A549 (cell line): ENCODE results near the gene RIMOC1.

ENCODE experiments used
- ESRRA ChIP-seq: fragments of 150-350 bp; IDR thresholded peaks from 2 replicates; pipeline ENCODE4 v1.6.1; 2014; ENCODE audit warnings: mild to moderate bottlenecking, low read length, borderline replicate concordance
- HOXB13 ChIP-seq: fragments of 250-450 bp; sonication (Bioruptor Pico); IDR thresholded peaks from 2 replicates; pipeline ENCODE4 v1.5.0; 2020; ENCODE audit warnings: low read depth, mild to moderate bottlenecking, moderate library complexity
- JUNB ChIP-seq: fragments of >200 bp; sonication (Bioruptor Twin); formaldehyde crosslinking; IDR thresholded peaks from 2 replicates; pipeline ENCODE4 v1.6.1; 2016
- MAZ ChIP-seq: fragments of 150-350 bp; IDR thresholded peaks from 2 replicates; pipeline ENCODE4 v1.6.1; 2014; ENCODE audit warnings: antibody characterized with exemption, low read depth, low read length, borderline replicate concordance
- POLR2A ChIP-seq: IDR thresholded peaks from 2 replicates; pipeline ENCODE4 v1.6.1; 2012; ENCODE audit warnings: mild to moderate bottlenecking, low read length
- POLR2AphosphoS2 ChIP-seq: conservative IDR thresholded peaks from 2 replicates; pipeline ENCODE4 v1.6.1; 2012; ENCODE audit warnings: low read length, improper control_type of control experiment, inconsistent platforms
- RNF2 ChIP-seq: fragments of 200-600 bp; sonication (generic); IDR thresholded peaks from 2 replicates; pipeline ENCODE4 v1.6.1; 2016; ENCODE audit warnings: low read depth, mild to moderate bottlenecking, antibody characterized with exemption, moderate library complexity, borderline replicate concordance
- SMC3 ChIP-seq: fragments of >200 bp; sonication (Bioruptor Twin); formaldehyde crosslinking; IDR thresholded peaks from 3 replicates; pipeline ENCODE4 v1.6.1; 2018; ENCODE audit warnings: inconsistent platforms
- TF ChIP-seq, protein P1 (sequence below): fragments of >200 bp; sonication (Bioruptor Twin); formaldehyde crosslinking; IDR thresholded peaks from 3 replicates; pipeline ENCODE4 v1.5.1; 2016
- TF ChIP-seq, protein P2 (sequence below): fragments of 200-600 bp; sonication (generic); IDR thresholded peaks from 2 replicates; pipeline ENCODE4 v1.6.1; 2016; ENCODE audit warnings: antibody characterized with exemption, mild to moderate bottlenecking, moderate library complexity

DNA sequence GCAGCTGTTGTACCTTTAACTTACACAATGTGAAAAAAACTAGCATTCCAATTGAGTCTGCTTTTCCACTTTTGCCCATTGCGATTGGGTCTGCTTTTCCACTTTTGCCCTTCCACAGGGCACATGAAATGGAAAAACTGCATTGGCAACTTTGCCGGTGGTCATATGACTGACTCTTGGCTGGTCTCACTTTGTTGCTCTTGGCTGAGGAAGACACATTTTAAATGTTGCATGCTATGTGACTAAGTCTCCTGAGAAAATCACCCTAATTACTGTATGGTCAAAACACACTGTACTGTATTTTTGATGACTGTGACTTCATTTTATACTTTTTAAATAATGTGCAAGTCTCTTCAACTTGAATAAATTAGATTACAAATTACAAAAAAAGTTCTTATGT is 32.3 kb upstream of the RIMOC1 start:
- no peak for TF ChIP-seq POLR2A
- no peak for TF ChIP-seq RNF2
- TF ChIP-seq POLR2AphosphoS2: no peak
- TF ChIP-seq, protein P1, sequence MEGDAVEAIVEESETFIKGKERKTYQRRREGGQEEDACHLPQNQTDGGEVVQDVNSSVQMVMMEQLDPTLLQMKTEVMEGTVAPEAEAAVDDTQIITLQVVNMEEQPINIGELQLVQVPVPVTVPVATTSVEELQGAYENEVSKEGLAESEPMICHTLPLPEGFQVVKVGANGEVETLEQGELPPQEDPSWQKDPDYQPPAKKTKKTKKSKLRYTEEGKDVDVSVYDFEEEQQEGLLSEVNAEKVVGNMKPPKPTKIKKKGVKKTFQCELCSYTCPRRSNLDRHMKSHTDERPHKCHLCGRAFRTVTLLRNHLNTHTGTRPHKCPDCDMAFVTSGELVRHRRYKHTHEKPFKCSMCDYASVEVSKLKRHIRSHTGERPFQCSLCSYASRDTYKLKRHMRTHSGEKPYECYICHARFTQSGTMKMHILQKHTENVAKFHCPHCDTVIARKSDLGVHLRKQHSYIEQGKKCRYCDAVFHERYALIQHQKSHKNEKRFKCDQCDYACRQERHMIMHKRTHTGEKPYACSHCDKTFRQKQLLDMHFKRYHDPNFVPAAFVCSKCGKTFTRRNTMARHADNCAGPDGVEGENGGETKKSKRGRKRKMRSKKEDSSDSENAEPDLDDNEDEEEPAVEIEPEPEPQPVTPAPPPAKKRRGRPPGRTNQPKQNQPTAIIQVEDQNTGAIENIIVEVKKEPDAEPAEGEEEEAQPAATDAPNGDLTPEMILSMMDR: no peak
- no peak for TF ChIP-seq SMC3
- no peak for TF ChIP-seq MAZ
- TF ChIP-seq HOXB13 (CRISPR knock-in tag): no peak
- TF ChIP-seq JUNB: no peak
- TF ChIP-seq, protein P2, sequence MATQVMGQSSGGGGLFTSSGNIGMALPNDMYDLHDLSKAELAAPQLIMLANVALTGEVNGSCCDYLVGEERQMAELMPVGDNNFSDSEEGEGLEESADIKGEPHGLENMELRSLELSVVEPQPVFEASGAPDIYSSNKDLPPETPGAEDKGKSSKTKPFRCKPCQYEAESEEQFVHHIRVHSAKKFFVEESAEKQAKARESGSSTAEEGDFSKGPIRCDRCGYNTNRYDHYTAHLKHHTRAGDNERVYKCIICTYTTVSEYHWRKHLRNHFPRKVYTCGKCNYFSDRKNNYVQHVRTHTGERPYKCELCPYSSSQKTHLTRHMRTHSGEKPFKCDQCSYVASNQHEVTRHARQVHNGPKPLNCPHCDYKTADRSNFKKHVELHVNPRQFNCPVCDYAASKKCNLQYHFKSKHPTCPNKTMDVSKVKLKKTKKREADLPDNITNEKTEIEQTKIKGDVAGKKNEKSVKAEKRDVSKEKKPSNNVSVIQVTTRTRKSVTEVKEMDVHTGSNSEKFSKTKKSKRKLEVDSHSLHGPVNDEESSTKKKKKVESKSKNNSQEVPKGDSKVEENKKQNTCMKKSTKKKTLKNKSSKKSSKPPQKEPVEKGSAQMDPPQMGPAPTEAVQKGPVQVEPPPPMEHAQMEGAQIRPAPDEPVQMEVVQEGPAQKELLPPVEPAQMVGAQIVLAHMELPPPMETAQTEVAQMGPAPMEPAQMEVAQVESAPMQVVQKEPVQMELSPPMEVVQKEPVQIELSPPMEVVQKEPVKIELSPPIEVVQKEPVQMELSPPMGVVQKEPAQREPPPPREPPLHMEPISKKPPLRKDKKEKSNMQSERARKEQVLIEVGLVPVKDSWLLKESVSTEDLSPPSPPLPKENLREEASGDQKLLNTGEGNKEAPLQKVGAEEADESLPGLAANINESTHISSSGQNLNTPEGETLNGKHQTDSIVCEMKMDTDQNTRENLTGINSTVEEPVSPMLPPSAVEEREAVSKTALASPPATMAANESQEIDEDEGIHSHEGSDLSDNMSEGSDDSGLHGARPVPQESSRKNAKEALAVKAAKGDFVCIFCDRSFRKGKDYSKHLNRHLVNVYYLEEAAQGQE: no peak
- TF ChIP-seq ESRRA: no peak
